OCI-LY1 (cell line): ENCODE data around the gene PTPRG.
A peak's percentile ranks its signal among the peaks of the same experiment; 100 is the strongest.

Source experiments
- H2AFZ ChIP-seq: fragments of 200-600 bp; sonication (generic), shearing (Covaris generic); 2 replicates; pipeline ENCODE4 v1.6.0; 2014; ENCODE audit warnings: antibody characterized with exemption, mild to moderate bottlenecking, low read length
- H3F3A ChIP-seq: fragments of 200-600 bp; sonication (generic), shearing (Covaris generic); 2 replicates; pipeline ENCODE4 v1.6.0; 2014; ENCODE audit warnings: mild to moderate bottlenecking, antibody characterized with exemption, low read length, moderate library complexity; ENCODE audit not compliant: insufficient read depth
- H3K27ac ChIP-seq: fragments of 200-600 bp; sonication (generic); 2 replicates; pipeline ENCODE4 v1.5.1; 2014; ENCODE audit warnings: low read length, mixed run types, mild to moderate bottlenecking, low read depth; ENCODE audit not compliant: poor library complexity, severe bottlenecking
- H3K27me3 ChIP-seq: fragments of 200-600 bp; sonication (generic); 2 replicates; pipeline ENCODE4 v1.6.0; 2014; ENCODE audit warnings: antibody characterized with exemption, mild to moderate bottlenecking, low read length, moderate library complexity; ENCODE audit not compliant: insufficient read depth
- H3K36me3 ChIP-seq: fragments of 200-600 bp; sonication (generic); 2 replicates; pipeline ENCODE4 v1.6.1; 2014; ENCODE audit warnings: mild to moderate bottlenecking, antibody characterized with exemption, low read length, moderate library complexity, mixed read lengths; ENCODE audit not compliant: insufficient read depth
- H3K4me1 ChIP-seq: fragments of 200-600 bp; sonication (generic); 2 replicates; pipeline ENCODE4 v1.5.1; 2014; ENCODE audit warnings: mild to moderate bottlenecking, low read length, moderate library complexity; ENCODE audit not compliant: insufficient read depth, severe bottlenecking
- H3K4me2 ChIP-seq: fragments of 200-600 bp; sonication (generic), shearing (Covaris generic); 2 replicates; pipeline ENCODE4 v1.6.1; 2014; ENCODE audit warnings: low read length
- H3K4me3 ChIP-seq: fragments of 200-600 bp; sonication (generic); 2 replicates; pipeline ENCODE4 v1.5.1; 2014; ENCODE audit warnings: low read length, low read depth, mild to moderate bottlenecking, mixed read lengths; ENCODE audit not compliant: poor library complexity, severe bottlenecking
- H3K79me2 ChIP-seq: fragments of 200-600 bp; shearing (Covaris generic); 2 replicates; pipeline ENCODE4 v1.6.1; 2016; ENCODE audit warnings: mixed run types, low read length, mixed read lengths; ENCODE audit not compliant: insufficient read depth
- H3K9ac ChIP-seq: fragments of 200-600 bp; sonication (generic), shearing (Covaris generic); 2 replicates; pipeline ENCODE4 v1.6.1; 2014; ENCODE audit warnings: mild to moderate bottlenecking, low read length, mixed read lengths
- H3K9me2 ChIP-seq: fragments of 200-600 bp; sonication (generic), shearing (Covaris generic); 2 replicates; pipeline ENCODE4 v1.6.1; 2014; ENCODE audit warnings: low read depth, mild to moderate bottlenecking, low read length, mixed read lengths
- H3K9me3 ChIP-seq: fragments of 200-600 bp; shearing (Covaris generic); 2 replicates; pipeline ENCODE4 v1.6.1; 2014; ENCODE audit warnings: low read length, mixed read lengths
- H4K20me1 ChIP-seq: fragments of 200-600 bp; sonication (generic), shearing (Covaris generic); 2 replicates; pipeline ENCODE4 v1.6.0; 2016; ENCODE audit warnings: mild to moderate bottlenecking, low read length; ENCODE audit not compliant: insufficient read depth
- EZH2 ChIP-seq: fragments of 200-600 bp; sonication (generic), shearing (Covaris generic); IDR thresholded peaks from 2 replicates; pipeline ENCODE4 v1.8.0; 2017; ENCODE audit warnings: borderline replicate concordance, mixed run types, mild to moderate bottlenecking, antibody characterized with exemption, low read length, moderate library complexity, mixed read lengths
- TF ChIP-seq, protein P1 (sequence below): fragments of 200-600 bp; sonication (generic), shearing (Covaris generic); IDR thresholded peaks from 2 replicates; pipeline ENCODE4 v1.5.1; 2017; ENCODE audit warnings: mild to moderate bottlenecking, antibody characterized with exemption, low read length, moderate library complexity, mixed read lengths

The PTPRG gene

DNA sequence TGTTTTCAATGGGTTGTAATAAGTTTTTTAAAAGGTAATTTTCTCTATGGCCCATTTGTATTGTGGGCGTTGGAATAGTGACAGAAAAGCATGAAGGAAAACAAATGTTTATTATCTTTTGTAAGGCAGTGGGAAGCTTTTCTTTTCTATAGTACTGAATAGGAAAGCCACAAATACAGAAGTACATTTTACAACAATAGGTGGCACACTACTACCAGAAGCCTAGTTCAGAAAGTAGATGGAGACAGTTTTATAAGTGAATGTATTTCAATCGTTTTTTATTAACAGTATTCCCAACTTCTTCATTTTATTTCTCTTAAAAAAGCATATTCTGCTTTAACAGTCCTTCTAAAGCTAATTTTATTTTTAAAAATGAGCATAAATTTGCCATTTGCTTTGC is 296.7 kb downstream of the PTPRG start:
- H3F3A ChIP-seq: no peaks in the 10 kb centered on the region
- TF ChIP-seq, protein P1, sequence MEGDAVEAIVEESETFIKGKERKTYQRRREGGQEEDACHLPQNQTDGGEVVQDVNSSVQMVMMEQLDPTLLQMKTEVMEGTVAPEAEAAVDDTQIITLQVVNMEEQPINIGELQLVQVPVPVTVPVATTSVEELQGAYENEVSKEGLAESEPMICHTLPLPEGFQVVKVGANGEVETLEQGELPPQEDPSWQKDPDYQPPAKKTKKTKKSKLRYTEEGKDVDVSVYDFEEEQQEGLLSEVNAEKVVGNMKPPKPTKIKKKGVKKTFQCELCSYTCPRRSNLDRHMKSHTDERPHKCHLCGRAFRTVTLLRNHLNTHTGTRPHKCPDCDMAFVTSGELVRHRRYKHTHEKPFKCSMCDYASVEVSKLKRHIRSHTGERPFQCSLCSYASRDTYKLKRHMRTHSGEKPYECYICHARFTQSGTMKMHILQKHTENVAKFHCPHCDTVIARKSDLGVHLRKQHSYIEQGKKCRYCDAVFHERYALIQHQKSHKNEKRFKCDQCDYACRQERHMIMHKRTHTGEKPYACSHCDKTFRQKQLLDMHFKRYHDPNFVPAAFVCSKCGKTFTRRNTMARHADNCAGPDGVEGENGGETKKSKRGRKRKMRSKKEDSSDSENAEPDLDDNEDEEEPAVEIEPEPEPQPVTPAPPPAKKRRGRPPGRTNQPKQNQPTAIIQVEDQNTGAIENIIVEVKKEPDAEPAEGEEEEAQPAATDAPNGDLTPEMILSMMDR: peak; percentile 35; the same call in 1 of the 2 replicates
- TF ChIP-seq EZH2: no peak
- H3K27me3 ChIP-seq: no peaks in the 10 kb centered on the region
- H3K4me1 ChIP-seq: no peaks in the 10 kb centered on the region
- no peak overlapping the region for H3K27ac ChIP-seq
- H4K20me1 ChIP-seq: no peaks in the 10 kb centered on the region
- H3K9me3 ChIP-seq: no peaks in the 10 kb centered on the region
- no peak overlapping the region for H3K9ac ChIP-seq
- H3K4me2 ChIP-seq: no peak overlapping the region
- H2AFZ ChIP-seq: no peak overlapping the region
- no peaks in the 10 kb centered on the region for H3K36me3 ChIP-seq
- H3K9me2 ChIP-seq: no peaks in the 10 kb centered on the region
- no peaks in the 10 kb centered on the region for H3K79me2 ChIP-seq
- H3K4me3 ChIP-seq: no peak overlapping the region

DNA sequence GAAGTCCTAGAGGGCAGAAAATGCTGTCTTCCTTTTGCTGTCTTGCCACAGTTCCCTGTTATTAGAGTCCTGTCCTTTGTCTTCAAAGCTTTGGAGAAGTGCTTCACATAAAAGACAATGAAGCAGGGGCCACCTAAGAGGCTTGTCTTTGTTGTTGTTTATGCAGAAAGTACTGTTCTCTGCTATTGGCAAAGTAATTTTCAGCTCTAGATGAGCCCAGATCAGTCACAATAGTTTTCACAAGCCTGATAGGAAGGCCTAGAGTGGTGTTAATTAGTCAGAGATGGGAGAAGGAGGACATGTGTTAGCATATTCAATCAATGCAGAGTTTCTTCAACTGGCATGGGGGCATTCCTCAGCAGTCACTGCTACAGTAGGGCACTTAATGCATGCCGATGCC is 300.0 kb downstream of the PTPRG start:
- Histone ChIP-seq H2AFZ (no peak overlapping the region), H3K79me2 (no peaks in the 10 kb centered on the region), H4K20me1 (no peaks in the 10 kb centered on the region), H3K27me3 (no peaks in the 10 kb centered on the region; the same call in 1 of the 2 replicates), H3K9ac (no peak overlapping the region), H3K4me2 (no peak overlapping the region), H3K9me3 (no peaks in the 10 kb centered on the region), H3F3A (no peaks in the 10 kb centered on the region), H3K9me2 (no peaks in the 10 kb centered on the region), H3K4me3 (no peak overlapping the region), H3K36me3 (no peaks in the 10 kb centered on the region), H3K4me1 (no peaks in the 10 kb centered on the region), H3K27ac (no peak overlapping the region)
- no peak for TF ChIP-seq EZH2
- TF ChIP-seq, protein P1: no peak

DNA sequence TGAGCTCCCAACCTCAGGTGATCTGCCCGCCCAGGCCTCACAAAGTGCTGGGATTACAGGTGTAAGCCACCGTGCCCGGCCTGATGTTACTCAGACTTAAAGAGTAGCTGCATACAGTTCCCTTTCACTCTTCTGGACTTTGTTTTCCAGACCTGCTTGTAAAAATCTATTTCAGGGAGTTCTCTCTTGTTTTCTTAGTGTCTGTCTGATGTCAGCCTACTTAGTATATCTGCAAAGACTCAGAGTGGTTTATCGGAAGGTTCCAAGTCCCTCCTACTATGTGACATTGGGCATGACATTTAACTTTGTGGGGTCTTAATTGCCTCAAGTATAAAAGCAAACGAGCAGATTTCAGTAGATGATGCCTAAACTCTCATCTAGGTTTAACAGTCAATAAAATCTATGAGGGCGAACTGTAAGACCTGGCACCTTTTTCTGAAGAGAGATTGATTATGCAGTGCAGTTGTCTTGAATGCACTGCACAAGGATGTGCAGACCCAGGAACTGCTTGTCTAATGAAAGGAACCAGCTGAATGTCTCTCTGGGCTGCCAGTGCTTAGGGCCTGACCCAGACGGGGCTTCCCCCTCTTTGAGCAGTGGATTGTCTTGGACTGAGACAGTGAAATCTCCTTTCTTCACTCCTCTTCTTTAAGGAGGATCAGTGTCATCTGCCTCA is 301.4 kb downstream of the PTPRG start:
- Histone ChIP-seq H3K36me3 (no peaks in the 10 kb centered on the region), H3K9me2 (no peaks in the 10 kb centered on the region), H3K27me3 (no peaks in the 10 kb centered on the region; the same call in 1 of the 2 replicates), H4K20me1 (no peaks in the 10 kb centered on the region), H3K27ac (no peak overlapping the region), H3K9ac (no peak overlapping the region), H3F3A (no peaks in the 10 kb centered on the region), H3K4me3 (no peak overlapping the region), H2AFZ (no peak overlapping the region), H3K4me2 (no peak overlapping the region), H3K79me2 (no peaks in the 10 kb centered on the region), H3K4me1 (no peaks in the 10 kb centered on the region), H3K9me3 (no peaks in the 10 kb centered on the region)
- TF ChIP-seq EZH2: no peak
- TF ChIP-seq, protein P1: no peak
